ENCODE results near the gene INPPL1. TPM values are rescaled to one million over a fixed set of nuclear protein-coding genes. Genes with fewer than 3 reads are reported as not detected.

INPPL1 gene
- total RNA-seq, 4 donors from 2014 or later: 31.0 to 102 (median 63.1) TPM

GRCh38 chr11:72222106-72222891 is 2.3 kb upstream of the INPPL1 start:
- Histone ChIP-seq H3K4me3 (peak overlapping the region; percentile 77), H3K4me1 (peaks cover 41% of the 10 kb centered on the region), H3K9me3 (no peaks in the 10 kb centered on the region), H3K27me3 (no peaks in the 10 kb centered on the region), H3K27ac (peak overlapping the region; percentile 93), H3K36me3 (no peaks in the 10 kb centered on the region)
- DNase-seq (ENCODE audit: low spot score in 2 of 2): no peak
- TF ChIP-seq POLR2AphosphoS5 (IDR thresholded peaks at IDR 0.05) (no peak), POLR2A (IDR thresholded peaks at IDR 0.05) (no peak), EP300 (IDR thresholded peaks at IDR 0.05) (no peak), CTCF (IDR thresholded peaks at IDR 0.05) (no peak)
- WGBS: 56% methylated on average over 5 of the region's 6 CpGs

GRCh38 chr11:72222907-72223614 is 1.5 kb upstream of the INPPL1 start:
- 2% methylated on average over 7 of the region's 47 CpGs for whole genome bisulfite sequencing
- H3K27ac ChIP-seq: peak overlapping the region; percentile 93
- H3K9me3 ChIP-seq: no peaks in the 10 kb centered on the region
- H3K36me3 ChIP-seq: peaks cover 2% of the 10 kb centered on the region
- no peak for TF ChIP-seq EP300 (IDR thresholded peaks at IDR 0.05)
- peak in 1 of 2 donors; percentile 52 for TF ChIP-seq CTCF (IDR thresholded peaks at IDR 0.05)
- peak in 1 of 3 donors; percentile 44 for TF ChIP-seq POLR2AphosphoS5 (IDR thresholded peaks at IDR 0.05)
- peak overlapping the region; percentile 77 for H3K4me3 ChIP-seq
- H3K4me1 ChIP-seq: peaks cover 44% of the 10 kb centered on the region
- H3K27me3 ChIP-seq: no peaks in the 10 kb centered on the region
- peak; percentile 95 to 96 for DNase-seq (ENCODE audit: low spot score in 2 of 2)

GRCh38 chr11:72223615-72224563 is 678 bp upstream of the INPPL1 start:
- H3K4me3 ChIP-seq: peak overlapping the region; percentile 77
- peak; percentile 84 to 87 for DNase-seq (ENCODE audit: low spot score in 2 of 2)
- no peaks in the 10 kb centered on the region for H3K9me3 ChIP-seq
- peak overlapping the region; percentile 93 for H3K27ac ChIP-seq
- WGBS: under 1% methylated on average over 33 of the region's 84 CpGs
- H3K27me3 ChIP-seq: no peaks in the 10 kb centered on the region
- TF ChIP-seq EP300 (IDR thresholded peaks at IDR 0.05) (no peak), POLR2A (IDR thresholded peaks at IDR 0.05) (peak in 1 of 2 donors; percentile 22)
- H3K4me1 ChIP-seq: peaks cover 44% of the 10 kb centered on the region
- peaks cover 10% of the 10 kb centered on the region for H3K36me3 ChIP-seq

GRCh38 chr11:72225411-72225951 is 914 bp downstream of the INPPL1 start:
- WGBS: 23% methylated on average over 11 of the region's 11 CpGs
- no peaks in the 10 kb centered on the region for H3K9me3 ChIP-seq
- no peaks in the 10 kb centered on the region for H3K27me3 ChIP-seq
- H3K4me3 ChIP-seq: peak overlapping the region; percentile 77
- no peak for TF ChIP-seq EP300 (IDR thresholded peaks at IDR 0.05)
- TF ChIP-seq POLR2A (IDR thresholded peaks at IDR 0.05): no peak
- TF ChIP-seq CTCF (IDR thresholded peaks at IDR 0.05): no peak
- TF ChIP-seq POLR2AphosphoS5 (IDR thresholded peaks at IDR 0.05): no peak
- peak in 1 of 2 donors; percentile 56 for DNase-seq (ENCODE audit: low spot score in 2 of 2)
- H3K4me1 ChIP-seq: peaks cover 44% of the 10 kb centered on the region
- H3K36me3 ChIP-seq: peaks cover 26% of the 10 kb centered on the region
- peak overlapping the region; percentile 93 for H3K27ac ChIP-seq

GRCh38 chr11:72226701-72227100 is 2.1 kb downstream of the INPPL1 start:
- Histone ChIP-seq H3K4me3 (no peak overlapping the region), H3K36me3 (peaks cover 38% of the 10 kb centered on the region), H3K27me3 (no peaks in the 10 kb centered on the region), H3K27ac (peak overlapping the region; percentile 59), H3K4me1 (peaks cover 38% of the 10 kb centered on the region), H3K9me3 (no peaks in the 10 kb centered on the region)
- no peak for TF ChIP-seq EP300 (IDR thresholded peaks at IDR 0.05)
- TF ChIP-seq CTCF (IDR thresholded peaks at IDR 0.05): no peak
- no peak for TF ChIP-seq POLR2AphosphoS5 (IDR thresholded peaks at IDR 0.05)
- TF ChIP-seq POLR2A (IDR thresholded peaks at IDR 0.05): no peak
- WGBS: 67% methylated on average over 5 of the region's 5 CpGs
- DNase-seq (ENCODE audit: low spot score in 2 of 2): peak in 1 of 2 donors; percentile 44

Data from suprapubic skin (tissue), 4 donors.